ENCODE results near the gene TTYH3.

Gene TTYH3

DNA sequence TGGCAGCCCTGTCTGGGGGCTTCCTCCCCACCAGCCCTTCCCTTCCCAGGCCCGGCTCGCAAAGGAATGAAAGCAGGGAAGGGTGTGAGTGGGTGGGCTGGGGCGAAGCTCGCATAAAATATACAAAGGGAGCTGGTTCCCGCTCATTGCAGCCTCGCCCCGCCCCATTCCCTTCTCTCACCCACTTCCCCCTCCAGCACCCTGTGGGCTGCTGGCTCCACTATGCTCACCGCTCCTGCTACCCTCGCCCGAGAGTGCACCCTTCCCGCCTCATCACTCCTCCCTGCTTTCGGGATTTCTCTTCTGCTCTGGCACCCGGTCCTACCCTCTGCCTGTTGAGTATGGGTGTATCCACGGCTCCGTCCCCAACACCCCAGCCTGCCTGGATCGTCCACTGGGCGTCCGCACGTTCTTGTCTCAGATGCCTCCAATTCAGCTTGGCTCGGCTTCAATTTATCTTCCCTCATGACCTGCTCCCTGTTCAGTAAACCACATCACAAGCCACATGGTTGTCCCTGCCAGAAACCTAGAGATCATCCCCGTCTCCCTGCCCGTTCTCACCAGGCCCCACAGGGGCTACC, 14.4 kb upstream of the TTYH3 start:
- DNase-seq (ENCODE audit: low spot score): no peak

DNA sequence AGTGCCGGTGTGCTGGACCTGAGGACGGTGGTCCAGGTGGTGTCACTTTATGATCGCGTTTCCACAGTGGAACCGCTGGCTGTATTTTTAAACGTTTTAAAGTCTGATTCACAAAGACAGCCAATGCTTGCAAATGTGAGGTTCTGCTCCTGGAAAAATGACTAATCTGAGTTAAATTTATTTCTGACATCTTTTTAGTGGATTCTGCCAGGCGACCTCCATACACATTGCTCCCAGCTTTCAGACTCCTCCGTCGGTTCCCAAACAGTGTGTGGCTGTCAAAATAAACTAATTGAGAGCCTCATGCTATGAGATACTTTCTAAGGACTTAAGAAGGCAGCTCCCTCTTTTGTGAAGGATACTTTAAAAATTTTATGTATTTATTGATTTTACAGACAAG, 12.7 kb upstream of the TTYH3 start:
- no peak for DNase-seq (ENCODE audit: low spot score)

DNA sequence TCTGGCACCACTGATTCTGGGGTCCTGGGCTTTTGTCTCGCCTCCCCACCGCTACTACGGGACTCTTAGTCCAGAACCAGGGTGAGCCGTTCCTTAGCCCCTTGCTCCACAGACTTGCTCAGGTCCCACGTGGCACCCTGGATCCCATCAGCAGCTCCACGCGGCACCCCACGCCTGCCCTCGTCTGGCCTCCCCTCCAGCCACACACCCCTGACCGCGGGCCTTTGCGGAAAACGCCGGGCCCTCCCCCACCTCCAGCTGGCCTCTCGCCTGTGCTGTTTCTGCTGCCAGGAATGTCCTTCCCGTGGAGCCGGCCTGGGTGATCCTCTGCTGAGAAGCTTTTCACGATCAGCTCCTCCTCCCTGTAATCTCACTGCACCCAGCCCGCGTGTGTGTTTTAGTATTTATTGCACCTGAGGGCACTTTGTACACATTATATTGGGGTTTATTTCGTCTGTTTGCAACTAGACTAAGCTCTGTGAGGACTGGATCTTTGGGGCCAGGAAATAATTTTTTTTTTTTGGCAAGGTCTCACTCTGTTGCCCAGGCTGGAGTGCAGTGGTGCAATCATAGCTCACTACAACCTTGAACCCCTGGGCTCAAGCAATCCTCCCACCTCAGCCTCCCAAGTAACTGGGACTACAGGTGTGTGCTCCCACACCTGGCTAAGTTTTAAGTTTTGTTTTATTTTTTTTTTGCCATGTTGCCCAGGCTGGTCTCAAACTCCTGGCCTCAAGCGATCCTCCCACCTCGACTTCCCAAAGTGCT, 10.5 kb upstream of the TTYH3 start:
- no peak for DNase-seq (ENCODE audit: low spot score)

DNA sequence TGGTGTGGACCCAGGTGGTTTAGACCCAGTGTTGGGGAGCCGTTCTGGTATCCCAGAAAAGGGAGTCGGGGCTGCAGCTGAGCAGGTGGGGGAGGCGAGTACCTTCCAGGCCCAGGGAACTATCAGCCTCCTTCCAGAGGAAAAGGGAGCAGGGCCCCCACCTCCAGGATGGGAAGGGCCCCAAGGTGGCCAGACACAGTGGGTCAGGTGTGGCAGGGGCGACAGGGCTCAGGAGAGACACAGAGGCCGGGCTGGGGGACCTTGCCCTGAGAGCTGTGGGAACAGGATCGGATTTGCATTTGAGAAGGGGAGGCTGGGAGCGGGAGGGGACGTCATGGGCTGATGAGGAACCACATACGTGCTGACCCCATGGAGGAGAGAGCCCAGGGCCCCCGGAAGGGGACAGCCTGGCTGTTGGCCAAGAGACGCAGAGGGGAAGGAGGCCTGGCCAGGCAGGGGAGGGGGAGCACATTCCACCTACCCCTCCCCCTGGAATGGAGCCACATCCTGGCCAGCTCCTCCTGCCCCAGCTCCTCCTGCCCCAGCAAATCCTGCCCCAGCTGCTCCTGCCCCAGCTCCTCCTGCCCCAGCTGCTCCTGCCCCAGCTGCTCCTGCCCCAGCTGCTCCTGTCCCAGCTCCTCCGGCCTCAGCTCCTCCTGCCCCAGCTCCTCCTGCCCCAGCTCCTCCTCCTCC, 9.7 kb upstream of the TTYH3 start:
- DNase-seq (ENCODE audit: low spot score): no peak

DNA sequence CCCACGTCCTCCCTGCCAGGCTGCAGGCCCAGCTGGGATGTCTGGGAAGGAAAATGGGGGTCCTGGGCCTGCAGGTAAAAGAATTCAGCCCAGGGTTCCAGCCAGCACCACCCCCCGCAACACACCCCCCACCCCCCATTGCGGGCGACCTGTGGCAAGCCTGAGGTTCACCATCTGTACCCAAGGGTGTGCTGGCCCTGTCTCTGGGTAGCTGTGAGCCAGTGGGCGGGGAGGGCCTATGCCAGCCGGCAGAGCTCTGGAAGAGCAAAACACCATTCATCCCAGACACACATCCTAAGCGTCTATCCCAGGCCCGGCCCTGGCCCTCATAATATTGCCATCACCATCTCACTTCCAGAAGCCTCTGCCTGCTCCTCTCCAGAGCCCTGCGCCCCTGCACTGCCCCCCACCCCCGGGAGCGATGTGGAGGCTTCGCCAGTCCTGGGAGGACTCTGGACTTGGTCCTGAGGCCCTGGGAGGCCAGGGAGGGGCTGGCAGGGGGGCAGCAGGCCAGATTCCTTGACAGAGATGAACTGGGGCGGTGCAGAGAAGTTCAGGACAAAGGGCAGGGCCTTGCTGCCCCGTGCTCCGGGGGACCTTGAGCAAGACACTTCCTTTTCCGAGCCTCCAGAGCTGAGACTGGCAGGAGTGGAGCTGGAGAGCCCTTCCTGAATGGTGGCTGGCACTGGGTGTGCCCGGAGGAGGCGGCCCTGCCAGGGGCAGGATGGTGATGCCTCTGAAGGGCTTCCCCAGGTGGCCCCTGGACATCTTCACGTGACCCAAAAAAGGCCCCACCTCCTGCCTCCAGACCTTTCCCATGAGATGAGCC, 8.7 kb upstream of the TTYH3 start:
- no peak for DNase-seq (ENCODE audit: low spot score)

DNA sequence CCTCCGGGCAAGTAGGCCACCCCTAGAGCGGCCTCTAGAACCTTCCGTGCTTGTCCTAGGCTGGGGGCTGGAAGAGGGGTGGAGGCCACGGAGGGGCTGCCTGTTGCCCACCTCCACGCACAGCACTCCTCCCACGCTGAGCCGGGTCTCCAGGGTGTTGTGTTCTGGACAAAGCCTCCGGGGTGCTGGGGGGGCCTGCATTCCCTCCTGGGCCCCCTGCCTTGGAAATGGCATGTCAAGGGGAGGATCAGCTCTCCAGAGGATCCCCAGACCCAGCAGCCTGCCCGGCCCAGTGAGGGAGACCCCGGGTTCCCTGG, 8.1 kb upstream of the TTYH3 start:
- DNase-seq (ENCODE audit: low spot score): no peak

DNA sequence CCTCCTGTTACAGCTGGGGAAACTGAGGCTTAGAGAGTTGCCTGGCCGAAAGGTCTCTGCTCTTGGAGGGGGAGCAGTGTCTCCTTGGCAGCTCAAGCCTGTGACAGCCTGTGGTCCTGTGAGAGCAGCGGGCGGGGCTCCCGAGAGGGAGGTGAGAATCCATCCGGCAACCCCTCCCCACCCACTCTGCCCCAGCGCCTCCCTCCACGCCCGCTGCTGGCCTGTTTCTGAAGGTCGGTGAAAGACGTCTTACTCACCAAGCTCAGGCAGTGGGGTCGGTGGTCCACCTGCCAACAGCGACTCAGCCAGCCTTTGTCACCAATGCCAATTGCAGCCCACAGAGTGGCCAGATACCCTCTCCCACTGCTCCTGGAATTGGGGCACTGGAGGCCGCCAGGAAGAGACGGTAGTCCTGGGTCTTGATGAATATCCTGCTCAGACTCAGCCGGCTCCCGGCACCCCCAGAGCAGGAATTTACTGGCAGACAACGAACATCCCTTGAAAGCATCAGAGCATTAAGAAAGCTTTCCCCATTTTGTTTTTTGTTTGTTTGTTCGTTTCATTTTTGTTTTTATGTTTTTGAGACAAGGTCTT, 7.4 kb upstream of the TTYH3 start:
- no peak for DNase-seq (ENCODE audit: low spot score)

DNA sequence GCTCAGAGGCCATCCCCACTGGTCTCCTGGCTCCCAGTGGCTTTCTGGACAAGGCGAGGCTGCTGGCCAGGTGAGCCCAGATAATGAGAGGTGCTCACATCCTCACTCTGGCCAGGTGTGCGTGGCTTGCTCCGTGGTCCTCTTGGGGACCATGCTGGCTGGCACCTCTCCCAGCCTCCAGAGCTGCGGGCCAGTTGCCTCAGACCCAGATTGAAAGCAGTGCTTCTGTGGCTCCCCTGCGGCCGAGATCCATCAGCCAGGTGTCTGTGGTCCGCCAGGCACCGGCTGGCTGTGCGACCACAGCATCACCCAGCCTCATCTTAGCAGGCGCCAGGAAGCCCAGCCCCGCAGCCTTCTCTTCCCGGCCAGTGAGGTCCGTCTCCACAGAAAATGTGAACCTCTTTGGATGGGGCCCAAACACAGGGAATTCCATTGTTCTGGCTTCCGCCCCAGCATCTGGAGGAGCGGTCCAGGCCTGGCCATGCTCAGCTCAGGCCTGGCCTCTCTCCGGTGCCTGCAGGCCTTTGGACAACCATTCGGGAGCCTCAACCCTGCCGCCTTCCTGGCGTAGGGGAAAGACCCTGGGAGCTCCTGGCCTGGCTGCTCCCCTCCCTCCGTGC, 5.2 kb upstream of the TTYH3 start:
- no peak for DNase-seq (ENCODE audit: low spot score)

DNA sequence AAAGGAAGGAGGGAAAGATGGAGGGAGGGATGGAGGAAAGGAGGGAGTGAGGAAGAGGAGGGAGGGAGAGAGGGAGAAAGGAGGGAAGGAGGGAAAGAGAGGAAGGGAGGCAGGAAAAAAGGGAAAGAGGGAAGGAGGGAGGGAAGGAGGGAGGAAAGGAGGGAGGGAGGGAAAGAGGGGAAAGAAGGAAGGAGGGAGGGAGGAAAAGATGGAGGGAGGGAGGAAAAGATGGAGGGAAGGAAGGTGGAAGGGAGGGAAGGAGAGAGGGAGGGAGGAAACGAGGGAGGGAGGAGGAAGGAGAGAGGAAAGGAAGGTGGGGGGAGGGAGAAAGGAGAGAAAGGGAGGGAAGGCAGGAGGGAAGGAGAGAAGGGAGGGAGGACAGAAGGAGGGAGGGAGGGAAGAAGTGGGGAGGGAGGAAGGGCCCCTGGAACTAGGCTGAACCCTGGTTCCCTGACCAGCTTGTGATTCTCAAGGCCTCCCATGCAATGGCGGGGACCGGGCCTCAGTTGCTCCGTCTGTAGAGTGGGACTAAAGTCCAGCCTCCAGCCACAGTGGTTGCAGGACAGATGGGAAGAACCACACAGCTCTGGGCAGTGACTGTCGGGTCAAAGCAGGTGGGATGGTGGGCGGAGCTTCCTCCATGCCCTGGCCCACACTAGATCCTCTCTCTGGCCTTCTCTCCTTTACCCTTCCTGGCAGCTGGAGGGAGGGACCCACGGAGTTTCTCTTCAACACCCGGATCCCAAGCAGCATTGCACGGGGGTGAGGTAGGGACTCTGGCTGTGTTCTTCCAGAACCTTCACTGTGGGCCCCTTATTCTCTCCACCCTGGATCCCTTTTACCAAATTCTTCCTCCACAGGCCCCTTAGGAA, 4.3 kb upstream of the TTYH3 start:
- no peak for DNase-seq (ENCODE audit: low spot score)

DNA sequence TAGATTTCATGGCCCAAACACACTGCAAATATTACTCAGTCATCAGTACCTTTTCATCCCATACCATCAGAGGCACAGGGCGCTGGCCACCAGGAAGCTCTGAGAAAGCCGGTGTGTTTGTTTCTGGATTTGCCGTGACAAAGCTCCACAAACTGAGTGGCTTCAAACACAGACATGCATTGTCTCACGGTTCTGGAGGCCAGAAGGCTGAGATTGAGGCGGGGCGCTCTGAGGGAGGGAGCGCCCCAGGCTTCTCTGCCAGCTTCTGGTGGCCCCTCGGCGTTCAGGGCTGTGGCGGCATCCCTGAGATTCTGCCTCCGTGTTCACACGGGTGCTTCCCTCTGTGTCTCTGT, 3.7 kb upstream of the TTYH3 start:
- no peak for DNase-seq (ENCODE audit: low spot score)

DNA sequence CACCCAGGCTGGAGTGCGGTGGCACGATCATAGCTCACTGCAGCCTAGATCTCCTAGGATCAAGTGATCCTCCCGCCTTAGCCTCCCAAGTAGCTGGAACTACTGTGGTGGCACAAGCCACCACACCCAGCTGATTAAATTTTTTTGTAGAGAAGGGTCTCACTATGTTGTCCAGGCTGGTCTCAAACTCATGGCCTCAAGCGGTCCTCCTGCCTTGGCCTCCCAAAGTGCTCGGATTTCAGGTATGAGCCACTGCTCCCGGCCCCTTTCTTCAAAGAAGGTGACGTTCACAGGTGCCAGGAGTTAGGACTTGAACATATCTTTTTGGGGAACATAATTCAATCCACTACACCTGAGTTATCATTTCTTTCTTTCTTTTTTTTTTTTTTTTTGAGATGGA, 2.9 kb upstream of the TTYH3 start:
- DNase-seq (ENCODE audit: low spot score): no peak

DNA sequence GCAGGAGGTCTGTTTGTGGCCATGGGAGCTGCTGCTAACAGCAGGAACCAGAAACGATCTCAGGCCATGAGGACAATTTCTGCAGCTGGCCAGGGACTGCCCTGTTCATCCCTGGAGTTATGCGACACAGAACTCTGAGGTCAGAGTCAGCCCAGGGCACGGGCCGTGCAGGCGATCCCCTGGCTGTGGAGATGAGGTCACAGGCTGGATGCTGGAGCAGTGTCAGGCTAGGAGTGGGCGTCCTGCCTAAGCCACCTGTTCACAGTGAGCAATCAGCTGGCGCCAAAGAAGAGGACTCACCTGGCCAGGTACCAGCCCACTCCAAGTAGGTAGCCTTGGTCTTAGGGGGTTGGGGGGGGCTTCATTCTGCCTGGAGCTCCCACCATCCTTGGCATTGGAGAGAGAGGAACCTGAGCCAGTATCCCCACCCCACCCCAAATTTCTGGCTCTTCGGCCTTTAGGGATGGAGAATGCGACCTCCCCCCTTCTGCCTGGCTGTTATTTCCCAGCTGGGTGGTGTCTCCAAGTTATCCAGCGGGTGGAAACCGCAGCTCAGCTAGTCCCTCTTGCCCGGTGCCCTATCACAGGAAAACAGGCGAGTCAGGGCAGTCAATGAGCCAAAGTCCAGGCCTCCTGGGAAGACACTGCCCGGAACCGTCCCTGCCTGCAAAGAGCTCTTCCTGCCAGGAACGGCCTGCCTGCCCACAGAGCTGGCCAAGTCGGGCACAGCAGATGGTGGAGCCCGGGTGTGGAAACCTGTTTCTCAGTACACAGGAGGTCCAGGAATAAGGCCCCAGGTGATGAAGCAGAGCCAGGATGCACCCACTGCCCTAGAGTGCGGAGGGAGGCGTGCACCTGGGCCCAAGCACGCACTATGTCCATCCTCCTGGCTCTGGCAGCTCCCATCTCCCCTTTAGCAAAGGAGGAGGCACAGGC, 1.8 kb upstream of the TTYH3 start:
- peak; percentile 41 for DNase-seq (ENCODE audit: low spot score)

DNA sequence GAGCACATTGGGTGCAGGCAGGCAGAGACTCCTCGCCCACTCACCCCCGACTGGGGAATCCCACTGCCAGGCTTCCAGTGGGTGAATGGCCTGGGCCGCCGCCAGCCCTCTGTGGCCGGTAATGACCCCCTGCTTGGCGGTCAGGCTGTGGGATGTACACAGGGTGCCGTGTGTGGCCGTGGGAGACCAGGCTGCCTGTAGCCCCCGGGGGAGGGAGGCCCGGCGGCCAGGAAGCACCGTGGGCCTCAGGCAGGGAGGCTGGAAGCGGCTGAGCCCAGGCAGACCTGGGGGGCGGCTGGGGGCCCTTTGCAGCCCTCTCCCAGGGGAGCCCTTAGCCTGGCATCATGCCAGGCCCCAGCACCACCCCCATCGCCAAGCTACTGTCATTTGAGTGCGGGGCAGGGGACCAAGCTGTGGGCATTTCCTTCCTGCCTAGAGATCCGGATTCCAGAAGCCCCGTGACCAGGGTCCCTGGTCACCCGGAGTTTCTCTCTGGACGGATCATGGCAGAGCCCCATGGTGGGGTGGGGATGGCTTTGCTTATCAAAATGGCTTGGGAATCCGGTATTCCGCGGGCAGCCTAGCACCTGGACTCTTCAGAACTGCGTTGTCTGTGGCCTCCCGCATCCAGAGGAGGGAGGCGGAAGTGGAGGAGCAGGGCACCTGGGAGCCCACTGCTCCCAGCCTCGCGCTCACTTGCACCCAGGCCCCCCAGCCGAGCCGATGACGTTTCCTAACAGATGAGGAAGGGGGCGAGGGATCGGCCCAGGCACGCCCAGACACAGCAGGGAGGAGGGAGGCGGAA, 1.1 kb downstream of the TTYH3 start:
- DNase-seq (ENCODE audit: low spot score): peak; percentile 42

DNA sequence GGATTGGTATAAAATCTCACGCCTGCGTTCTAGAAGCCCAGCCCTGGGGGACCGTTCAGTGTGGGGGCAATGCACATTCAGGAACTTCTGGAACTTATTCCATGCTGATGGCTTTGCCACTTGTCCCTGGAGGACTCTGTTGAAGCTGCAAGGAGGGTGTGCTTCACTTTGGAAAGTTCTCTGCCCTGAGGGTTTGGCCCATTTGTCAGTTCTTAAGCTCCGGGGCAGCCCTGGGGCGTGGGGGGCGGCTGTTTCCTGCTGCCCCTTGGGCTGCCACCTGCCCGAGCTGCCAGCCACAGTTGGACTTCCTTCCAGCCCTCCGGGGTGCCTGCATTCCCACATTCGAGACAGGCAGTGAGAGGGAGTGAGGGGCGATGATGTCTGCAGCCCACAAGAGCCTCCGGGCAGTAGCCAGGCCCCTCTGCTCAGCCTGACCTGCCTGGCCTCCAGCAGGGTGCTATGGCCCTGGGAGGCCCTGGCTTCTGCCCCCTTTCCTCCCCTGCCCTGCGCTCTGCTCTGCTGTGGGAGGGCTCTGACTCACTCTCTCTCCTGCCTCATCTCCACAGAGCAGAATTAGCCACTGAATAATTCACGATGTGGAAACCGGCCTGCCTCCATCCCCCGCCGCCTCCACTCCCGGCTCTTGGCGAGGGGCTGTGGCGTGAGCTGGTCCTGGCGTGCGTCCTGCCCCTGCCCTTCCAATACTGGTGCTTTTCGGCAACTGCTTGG, 1.9 kb downstream of the TTYH3 start:
- no peak for DNase-seq (ENCODE audit: low spot score)

DNA sequence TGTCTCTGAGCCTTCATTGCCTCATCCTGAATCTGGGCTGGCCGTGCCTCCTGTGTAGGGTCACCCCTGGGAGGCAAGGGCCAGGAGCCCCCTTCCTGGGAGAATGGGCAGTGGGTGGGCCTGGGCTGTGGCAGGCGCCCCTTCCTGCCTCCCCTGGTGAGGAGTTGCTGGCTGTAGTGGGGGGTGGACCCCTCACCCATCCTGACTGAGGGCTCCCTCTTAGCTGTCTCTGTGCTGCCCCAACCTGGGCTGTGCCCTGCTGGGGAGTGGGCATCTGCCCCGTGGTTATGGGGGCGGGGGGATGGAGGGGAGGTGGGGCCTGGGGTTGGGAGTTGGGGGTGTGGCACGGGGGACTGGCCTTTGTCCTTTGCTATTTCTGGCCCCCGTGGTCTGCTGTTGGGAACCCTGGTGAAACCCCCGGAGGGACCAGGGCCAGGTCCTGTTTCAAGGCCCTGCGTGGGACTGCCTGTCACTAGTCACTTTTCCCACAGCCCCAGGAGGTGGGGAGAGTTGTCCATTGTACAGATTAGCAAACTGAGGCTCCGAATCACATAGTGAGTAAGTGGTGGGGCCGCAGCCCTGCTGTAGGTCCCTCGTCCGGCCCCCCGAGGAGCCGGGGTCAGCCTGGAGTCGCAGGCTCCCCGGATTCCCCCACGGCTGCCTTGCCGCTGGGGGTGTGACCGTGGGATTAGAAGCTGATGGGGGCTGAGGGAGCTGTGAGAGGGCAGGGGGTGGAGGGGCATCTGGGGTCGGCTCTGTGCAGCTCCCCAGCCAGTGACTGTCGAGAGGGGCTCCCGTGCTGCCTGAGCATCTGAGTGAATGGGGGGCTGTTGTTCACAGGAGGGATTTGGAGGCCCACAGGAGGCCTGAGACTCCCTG, 2.7 kb downstream of the TTYH3 start:
- DNase-seq (ENCODE audit: low spot score): no peak

DNA sequence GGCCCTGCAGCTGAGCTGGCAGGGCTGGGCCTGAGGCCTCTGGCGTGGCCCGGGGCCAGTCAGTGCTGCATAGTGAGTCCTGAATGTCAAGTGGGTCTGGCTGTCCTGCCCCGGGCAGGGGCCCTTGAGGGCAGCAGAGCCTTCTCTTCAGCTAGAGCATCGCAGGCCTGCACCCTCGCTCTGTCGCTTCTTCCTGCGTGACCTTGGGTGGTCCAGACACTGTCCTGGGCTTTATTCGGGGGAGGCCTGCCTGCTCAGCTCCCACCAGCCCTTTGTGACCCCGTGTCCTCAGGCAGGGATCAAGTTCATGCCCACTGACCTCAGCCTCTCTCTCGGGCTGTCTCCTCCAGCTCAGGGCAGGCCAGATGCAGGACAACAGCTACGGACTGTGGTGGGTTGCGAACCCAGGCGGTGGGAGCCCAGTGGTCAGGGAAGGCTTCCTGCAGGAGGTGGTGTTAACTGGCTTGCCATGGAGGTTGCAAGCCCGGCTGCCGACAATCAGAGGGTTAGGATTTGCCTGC, 3.4 kb downstream of the TTYH3 start:
- no peak for DNase-seq (ENCODE audit: low spot score)

Data from LoVo (cell line).